ENCODE data around the gene ICA1L.

ICA1L gene

GRCh38 chr2:202726070-202726469 lies 145.5 kb downstream of the ICA1L start:
- H3K4me3 ChIP-seq (ENCODE audit: extremely low read depth, insufficient read depth, low read length, poor library complexity, severe bottlenecking), result no peak overlapping the region
- no peaks in the 10 kb centered on the region for H3K4me1 ChIP-seq (ENCODE audit: control insufficient read depth, insufficient read depth, low read length, poor library complexity, severe bottlenecking)
- H3K36me3 ChIP-seq (ENCODE audit: control insufficient read depth, insufficient read depth, low read length), result peaks cover 21% of the 10 kb centered on the region
- H3K27ac ChIP-seq (ENCODE audit: low read depth, low read length, severe bottlenecking), result no peak overlapping the region
- H3K9me3 ChIP-seq (ENCODE audit: control insufficient read depth, low read length), result no peaks in the 10 kb centered on the region
- WGBS, 2 experiments (ENCODE audit: insufficient coverage in 2 of 2), result 88 to 100% methylated on average over 3 of the region's 3 CpGs

GRCh38 chr2:202723746-202724145 lies 147.8 kb downstream of the ICA1L start:
- H3K27ac ChIP-seq (ENCODE audit: low read depth, low read length, severe bottlenecking), result no peak overlapping the region
- H3K36me3 ChIP-seq (ENCODE audit: control insufficient read depth, insufficient read depth, low read length), result peaks cover 7% of the 10 kb centered on the region
- 100% methylated on average over 3 of the region's 5 CpGs for WGBS, 2 experiments (ENCODE audit: insufficient coverage in 2 of 2)
- H3K4me3 ChIP-seq (ENCODE audit: extremely low read depth, insufficient read depth, low read length, poor library complexity, severe bottlenecking), result no peak overlapping the region
- H3K9me3 ChIP-seq (ENCODE audit: control insufficient read depth, low read length), result no peaks in the 10 kb centered on the region
- peaks cover 7% of the 10 kb centered on the region for H3K4me1 ChIP-seq (ENCODE audit: control insufficient read depth, insufficient read depth, low read length, poor library complexity, severe bottlenecking)

Data from mesodermal cell (in vitro differentiated cells).